ENCODE results near the gene PGBD1.

DNA sequence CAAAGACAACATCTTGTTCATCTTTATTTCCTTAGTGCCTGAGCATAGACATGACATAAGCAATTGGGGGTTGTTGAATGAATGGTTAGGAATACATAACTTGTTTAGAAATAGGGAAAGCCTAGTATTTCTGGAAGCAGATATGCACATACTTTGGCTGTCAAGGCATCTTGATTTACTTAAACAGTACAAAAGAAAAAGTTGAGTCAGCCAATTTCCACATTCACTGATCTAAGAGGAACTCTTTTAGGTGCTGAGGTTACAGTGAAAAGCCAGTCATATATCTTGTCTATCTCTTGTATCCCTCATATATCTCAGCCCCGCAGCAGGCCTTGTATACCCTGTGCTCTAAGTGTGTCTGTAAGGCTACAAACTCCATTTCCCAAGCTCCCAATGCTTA, 40.9 kb upstream of the PGBD1 start:
- TF ChIP-seq POLR2A (IDR thresholded peaks at IDR 0.05) (no peak), EP300 (IDR thresholded peaks at IDR 0.05) (no peak), POLR2AphosphoS5 (IDR thresholded peaks at IDR 0.05) (no peak)
- TF ChIP-seq, protein P1, sequence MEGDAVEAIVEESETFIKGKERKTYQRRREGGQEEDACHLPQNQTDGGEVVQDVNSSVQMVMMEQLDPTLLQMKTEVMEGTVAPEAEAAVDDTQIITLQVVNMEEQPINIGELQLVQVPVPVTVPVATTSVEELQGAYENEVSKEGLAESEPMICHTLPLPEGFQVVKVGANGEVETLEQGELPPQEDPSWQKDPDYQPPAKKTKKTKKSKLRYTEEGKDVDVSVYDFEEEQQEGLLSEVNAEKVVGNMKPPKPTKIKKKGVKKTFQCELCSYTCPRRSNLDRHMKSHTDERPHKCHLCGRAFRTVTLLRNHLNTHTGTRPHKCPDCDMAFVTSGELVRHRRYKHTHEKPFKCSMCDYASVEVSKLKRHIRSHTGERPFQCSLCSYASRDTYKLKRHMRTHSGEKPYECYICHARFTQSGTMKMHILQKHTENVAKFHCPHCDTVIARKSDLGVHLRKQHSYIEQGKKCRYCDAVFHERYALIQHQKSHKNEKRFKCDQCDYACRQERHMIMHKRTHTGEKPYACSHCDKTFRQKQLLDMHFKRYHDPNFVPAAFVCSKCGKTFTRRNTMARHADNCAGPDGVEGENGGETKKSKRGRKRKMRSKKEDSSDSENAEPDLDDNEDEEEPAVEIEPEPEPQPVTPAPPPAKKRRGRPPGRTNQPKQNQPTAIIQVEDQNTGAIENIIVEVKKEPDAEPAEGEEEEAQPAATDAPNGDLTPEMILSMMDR (IDR thresholded peaks at IDR 0.05): no peak

Data from stomach (tissue), 4 donors.